GM18502 (cell line): Measurements from ENCODE around the gene GAREM2.
A peak's percentile ranks its signal among the peaks of the same experiment; 100 is the strongest.

Experiments used
- ATAC-seq: cut with Tn5 transposase; IDR thresholded peaks from one replicate; pipeline ENCODE4 v1.9.1; 2021; ENCODE audit warnings: mild to moderate bottlenecking; ENCODE audit not compliant: unreplicated experiment, poor library complexity

The GAREM2 gene

DNA sequence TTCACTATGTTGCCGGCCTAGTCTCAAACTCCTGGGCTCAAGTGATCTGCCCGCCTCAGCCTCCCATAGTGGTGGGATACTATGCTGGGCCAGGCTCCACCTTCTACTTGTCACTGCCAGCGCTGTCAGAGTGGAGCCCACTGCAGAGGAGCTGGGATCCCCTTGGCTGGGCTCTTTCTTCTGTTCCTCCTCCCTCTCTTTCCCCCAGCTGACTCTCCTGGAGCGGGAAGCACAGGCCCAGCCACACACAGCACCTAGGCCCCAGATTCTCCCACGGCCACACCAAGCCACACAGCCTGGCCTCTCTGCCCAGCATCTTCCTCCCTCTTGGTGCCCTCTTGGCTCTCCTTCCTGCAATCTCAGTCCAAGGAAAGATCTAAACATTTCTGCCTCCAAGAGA is 3.7 kb upstream of the GAREM2 start:
- no peak for ATAC-seq

DNA sequence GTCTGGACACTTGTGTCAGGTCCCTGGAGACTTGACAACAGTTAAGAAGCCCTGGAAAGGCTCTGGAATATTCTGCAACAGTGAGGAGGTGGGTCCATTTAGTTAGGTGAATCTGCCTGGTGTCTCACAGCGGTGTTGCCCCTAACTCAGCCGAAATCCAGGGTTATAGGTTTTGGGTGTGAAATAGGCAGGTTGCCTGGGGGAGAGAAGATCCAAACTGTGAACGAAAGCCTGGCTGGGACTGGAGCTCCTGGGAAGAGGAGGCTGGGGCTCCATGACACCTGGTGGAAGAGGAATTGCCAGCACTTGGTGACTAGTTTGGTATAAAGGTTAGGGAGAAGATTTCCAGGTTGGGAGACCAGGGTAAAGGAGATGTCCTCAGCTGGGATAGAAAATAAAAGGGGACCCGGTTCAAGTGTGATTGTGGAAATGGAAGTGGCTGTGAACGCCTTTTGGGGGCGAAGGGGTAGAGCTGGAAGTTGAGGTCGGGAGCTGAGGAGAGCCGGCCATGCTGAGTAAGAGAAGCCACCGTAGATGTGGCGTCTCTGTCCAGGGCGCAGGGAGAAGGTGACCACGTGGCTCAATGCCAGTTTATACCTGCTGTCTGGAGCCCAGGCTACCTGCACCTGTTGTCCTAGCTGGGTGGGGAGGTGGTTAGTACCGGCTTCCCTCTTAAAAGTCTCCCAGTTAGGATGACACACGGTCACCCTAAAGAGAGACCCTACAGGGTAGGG is 3.0 kb upstream of the GAREM2 start:
- no peak for ATAC-seq

DNA sequence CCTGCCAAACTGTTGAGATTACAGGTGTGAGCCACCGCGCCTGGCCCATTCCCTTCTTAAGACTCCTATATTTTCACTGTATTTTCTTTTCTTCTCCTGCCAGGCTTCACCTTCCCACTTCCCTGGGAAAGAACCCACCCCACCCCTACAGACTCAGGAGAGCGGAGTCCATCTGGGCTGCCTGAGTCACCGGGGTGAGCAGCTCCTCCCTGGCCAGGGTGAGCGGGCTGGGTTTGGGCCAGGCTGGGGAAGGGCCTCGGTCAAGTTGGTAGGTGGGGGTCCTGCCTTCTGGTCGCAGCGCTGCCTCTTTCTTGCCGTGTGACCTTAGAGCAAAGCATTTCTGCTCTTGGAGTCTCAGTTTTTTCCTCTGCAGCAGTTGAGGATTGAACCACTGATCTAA is 2.1 kb upstream of the GAREM2 start:
- no peak for ATAC-seq

DNA sequence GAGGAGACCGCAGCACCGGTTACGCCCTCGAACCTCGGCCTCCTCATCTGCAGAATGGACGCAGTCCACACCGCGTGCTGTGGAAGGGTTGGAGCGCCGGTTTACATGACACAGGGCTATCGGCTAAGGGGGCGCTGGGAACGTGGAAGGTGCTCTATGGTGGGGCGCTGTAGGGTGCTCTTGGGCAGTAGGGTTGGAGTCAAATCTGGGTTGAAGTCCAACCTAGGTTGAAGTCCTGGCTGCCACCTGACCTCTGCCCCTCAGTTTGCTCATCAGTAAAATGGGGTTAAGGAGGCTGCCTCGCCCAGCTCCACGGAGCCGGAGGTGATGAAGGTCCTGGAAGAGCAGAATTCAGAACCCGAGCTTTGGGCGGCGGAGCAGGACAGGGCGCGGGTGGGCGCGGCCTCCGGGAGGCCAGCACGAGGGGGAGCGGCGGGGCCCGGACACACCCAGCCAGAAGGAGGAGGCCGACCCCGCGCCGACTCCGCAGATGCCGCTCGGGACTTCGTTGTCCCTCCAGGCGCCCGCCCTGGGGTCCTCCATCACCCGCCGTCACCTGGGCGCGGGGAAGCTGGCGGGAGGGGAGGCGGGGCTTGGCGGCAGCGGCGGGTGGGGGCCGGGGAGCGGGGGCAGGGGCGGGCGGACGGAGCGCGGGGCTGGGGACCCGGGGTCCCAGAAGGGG is 558 bp upstream of the GAREM2 start:
- ATAC-seq: no peak

DNA sequence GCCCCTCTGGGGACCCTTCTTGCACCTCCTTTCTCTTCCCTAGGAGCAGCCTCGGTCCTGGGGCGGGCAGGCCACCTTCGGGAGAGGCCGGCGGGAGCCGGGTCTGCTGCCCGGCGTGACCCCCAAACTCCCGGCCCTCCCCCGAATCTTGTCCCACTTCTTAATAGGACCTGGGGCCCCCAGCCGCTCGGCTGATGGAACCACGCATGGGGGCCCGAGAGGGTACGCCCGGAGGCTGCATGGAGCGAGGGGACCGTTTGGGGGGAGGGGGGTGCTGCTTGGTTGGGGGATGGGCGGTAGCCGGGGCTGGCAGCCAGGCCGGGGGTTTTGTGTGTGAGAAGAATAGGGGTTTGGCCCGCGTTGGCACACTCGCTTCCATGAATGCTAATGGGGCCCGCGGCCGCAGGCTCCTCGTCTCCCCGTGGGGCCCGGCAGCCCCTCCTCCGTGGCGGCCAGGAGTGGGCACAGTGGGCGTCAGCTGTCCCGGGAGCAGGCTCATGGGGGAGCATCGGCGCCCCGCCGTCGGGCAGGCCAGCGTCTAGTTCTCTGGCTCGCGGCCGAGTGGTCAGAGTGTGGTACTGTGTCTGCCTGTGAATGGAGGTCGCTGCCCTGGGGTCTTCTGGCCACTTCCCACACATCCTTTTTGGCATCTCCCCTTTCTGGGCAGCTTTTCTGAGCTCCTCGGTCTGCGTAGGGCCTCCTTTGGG is 1.0 kb downstream of the GAREM2 start:
- ATAC-seq: no peak

DNA sequence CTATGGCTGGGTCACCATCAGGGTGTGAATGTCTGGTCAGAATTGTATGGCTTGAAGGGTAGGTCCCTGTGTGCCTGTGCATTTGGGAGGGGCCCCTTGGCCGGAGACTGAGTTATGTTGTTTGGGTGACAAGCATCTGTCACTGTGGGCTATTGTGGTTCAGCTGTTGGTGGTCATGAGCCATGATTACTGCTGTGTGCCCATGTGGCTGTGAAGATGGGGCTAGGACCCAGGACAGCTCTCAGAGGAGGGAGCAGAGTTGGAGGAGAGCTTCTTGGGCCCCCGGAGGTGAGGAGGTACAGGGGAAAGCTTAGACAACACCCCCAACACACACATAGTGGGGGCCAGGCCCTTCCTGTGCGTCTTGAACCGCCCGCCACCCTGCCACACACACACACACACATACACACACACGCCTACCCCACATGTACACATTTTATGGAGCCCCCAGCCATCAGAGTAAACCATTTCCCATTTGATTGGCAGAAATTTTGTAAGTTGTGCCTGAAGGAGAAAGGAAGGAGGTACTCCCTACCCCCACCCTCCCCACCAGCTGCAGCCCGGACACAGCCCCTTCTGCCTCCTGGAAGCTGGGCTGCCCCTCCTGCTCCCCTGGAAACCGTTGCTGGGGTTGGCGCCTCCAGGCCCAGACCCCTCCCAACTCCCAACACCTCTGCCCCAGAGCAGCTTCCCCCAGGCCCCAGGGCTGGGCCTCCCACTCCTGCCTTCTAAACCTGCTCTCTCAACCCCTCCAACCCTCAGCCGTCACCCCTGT is 2.0 kb downstream of the GAREM2 start:
- ATAC-seq: no peak

DNA sequence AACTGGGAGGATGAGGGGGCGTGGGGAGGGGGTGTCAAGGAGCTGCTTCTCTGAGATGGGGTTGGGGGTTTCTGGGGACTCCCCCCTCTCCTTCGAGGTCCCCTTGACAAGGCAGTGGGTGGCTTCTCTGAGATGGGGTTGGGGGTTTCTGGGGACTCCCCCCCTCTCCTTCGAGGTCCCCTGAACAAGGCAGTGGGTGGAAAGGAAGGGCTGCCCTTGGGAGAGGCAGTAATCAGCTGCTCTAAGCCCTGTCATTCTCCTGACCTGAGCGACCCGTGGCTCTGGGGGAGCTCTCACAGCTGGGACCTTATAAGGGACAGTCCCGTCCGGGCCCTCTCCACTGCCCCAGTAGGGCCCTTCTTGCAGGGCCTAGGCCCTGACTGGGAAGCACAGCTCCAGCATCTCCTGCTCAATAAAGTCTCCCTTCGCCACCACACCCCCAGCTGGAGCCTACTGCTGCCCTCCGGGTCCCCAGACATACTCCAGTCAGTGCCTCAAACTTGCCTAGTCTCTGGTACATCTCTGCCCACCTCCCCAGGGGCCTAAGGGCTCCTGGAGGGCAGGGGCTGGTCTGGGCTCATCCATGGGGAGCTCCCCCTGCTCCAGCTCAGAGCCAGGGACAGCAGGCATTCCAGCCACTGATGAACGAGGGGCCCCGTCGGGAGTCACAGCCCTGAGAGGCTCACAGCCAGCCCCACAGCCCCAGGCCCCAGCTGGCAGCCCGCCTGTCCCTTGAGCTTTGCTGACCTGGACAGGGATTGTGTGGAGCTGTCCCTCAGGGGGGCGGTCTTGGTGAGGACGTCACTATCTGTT is 2.8 kb downstream of the GAREM2 start:
- ATAC-seq: no peak

DNA sequence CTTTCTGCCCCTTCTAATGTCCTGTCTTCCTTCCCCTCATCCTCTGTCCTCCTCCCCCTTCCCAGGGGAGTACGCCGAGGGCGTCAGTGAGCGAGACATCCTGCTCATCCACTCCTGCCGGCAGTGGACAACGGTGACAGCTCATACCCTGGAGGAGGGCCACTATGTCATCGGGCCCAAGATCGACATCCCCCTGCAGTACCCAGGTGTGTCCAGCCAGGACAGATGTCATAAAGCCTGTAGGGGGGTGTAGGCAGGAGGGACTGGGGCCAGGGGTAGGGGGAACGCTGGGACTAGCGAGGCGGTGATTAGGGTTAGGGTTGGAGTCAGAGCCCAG is 3.4 kb downstream of the GAREM2 start:
- no peak for ATAC-seq

DNA sequence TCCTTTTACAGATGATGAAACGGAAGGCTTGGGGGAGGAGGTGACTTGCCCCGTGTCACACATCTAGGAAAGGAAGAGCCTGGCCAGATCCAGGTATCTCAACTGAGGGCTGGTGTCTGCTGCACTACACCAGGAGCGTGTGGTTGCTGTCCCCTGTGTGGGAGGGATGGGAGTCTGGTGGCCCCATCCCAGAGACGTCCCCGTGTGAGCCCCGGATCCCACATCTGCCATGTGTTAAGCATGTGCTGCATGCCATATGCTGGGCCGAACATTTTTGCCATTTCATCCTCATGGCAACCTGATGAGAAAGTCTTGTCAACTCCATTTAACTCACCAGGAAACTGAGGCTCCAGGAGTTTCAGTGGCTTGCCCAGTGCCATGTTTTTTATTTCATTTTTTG is 4.2 kb downstream of the GAREM2 start:
- ATAC-seq: no peak

DNA sequence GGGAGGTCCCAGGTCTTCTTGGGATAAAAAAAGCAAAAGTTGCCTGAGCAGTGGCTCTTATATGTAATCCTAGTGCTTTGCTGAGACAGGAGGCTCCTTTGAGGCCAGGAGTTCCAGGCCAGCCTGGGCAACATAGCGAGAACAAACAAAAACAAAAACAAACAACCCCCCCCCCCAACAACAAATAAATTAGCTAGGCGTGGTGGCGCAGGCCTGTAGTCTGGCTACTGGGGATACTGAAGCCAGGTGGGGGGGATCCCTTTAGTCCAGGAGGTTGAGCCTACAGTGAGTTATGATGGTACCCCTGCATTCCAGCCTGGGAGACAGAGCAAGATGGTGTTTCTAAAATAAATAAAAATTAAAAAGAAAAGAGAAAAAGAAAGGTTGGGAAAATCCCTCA is 5.4 kb downstream of the GAREM2 start:
- ATAC-seq: no peak

DNA sequence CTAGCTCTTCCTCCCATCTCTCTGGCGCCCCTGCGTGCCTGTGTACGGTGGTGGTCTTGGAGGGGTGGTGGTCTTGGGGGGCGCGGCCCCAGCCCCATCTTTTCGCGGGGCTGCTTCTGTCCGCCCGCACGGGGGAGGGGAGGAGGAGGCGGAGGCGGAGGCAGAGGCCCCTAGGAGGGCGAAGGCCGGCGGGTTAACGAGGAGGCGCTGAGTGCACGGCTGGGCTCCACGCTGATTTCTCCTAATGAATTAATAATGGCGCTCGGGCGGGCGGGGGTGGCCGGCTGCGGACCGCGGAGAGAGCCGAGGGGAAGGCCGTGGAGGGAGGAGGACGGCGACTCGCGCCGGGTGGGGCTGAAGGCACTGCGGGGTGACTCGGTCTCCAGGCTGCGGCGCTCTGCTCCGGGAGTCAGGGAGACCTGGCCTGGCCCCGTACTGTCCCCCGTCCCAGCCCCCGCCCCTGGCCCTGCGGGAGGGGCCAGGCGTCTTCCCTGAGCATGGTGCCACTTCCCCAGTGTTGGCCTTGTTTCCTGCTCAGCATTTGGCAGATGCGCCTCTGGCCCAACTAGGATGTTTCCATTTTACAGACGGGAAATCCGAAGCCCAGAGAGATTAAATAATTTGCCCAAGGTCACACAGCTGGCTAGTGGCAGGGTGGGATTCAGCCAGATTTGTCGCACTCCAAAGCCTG is 6.0 kb downstream of the GAREM2 start:
- no peak for ATAC-seq

DNA sequence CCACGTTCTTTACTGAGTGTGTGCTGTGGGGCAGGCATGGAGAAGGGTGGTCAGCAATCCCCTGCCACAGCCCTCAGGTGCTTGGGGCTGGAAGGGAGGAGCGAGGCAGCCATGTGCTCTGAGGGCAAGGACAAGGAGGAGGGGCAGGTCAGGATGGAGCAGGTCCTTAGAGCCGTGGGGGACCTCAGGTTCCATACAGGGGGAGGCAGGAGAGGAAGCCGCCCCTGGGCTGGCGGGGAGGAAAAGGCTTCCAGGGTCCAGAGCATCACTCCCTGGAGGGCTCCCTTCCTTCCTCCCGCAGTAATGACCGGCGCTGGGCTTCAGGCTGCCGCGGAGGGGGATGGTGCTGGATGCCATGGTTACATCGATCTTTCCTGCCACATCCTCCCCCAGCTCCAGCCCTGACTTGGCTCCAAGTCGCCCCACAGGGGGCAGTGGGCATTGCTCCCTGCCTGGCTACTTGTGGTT is 6.6 kb downstream of the GAREM2 start:
- no peak for ATAC-seq

DNA sequence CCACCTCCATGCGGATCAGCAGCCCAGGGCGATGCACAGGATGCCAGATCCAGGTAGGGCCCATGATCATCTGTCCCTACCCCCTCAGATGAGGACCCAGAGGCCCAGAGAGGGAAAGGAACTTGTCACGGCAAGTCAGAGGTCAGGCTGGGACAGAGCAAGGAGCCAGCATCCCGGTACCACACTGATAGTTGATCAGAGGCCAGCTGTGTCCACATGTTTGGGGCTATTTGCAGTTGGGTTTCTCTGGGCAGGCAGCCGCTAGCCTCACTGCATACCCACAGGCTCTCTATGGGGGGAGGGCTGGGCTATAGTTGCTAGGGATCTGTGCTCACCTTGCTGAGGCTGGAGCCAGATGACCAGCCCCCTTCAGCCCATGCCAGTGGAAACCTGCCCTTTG is 9.6 kb downstream of the GAREM2 start:
- ATAC-seq: no peak

DNA sequence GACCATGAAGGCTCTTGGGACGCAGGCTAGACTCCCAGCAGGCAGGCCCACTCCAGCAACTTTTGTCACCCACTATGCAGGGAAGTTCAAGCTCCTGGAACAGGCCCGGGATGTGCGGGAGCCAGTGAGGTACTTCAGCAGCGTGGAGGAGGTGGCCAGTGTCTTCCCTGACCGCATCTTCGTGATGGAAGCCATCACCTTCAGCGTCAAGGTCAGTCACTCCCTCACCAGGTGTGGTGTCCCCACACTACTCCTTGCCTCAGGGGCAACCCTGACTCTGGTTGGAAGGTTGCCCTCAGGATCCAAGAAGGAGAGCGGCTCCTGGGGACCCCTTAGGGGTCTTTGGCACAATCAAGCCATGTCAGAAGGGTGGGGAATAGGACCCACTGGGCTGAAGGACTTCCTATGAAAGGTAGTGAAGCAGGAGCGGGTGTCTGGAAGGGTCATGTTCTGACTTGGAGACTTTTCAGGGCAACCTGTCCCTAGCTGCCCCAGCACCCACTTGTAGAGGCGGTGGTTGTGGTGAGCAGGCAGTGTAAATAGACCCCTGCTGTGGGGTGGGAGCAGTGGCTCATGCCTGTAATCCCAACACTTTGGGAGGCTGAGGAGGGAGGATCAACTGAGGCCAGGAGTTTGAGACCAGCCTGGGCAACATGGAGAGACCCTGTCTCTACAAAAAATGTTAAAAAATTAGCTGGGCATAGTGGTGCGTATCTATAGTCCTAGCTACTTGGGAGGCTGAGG is 10.2 kb downstream of the GAREM2 start:
- no peak for ATAC-seq

DNA sequence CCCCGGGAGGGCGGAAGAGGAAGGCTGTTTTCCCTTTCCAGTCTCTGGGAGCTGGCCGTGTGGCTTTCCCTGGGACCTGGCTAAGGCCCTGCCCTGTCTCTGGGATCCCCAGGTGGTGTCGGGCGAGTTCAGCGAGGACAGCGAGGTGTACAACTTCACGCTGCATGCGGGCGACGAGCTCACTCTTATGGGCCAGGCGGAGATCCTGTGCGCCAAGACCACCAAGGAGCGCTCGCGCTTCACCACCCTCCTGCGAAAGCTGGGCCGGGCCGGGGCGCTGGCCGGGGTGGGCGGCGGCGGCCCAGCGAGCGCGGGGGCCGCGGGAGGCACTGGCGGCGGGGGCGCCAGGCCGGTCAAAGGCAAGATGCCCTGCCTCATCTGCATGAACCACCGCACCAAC is 11.2 kb downstream of the GAREM2 start:
- no peak for ATAC-seq

DNA sequence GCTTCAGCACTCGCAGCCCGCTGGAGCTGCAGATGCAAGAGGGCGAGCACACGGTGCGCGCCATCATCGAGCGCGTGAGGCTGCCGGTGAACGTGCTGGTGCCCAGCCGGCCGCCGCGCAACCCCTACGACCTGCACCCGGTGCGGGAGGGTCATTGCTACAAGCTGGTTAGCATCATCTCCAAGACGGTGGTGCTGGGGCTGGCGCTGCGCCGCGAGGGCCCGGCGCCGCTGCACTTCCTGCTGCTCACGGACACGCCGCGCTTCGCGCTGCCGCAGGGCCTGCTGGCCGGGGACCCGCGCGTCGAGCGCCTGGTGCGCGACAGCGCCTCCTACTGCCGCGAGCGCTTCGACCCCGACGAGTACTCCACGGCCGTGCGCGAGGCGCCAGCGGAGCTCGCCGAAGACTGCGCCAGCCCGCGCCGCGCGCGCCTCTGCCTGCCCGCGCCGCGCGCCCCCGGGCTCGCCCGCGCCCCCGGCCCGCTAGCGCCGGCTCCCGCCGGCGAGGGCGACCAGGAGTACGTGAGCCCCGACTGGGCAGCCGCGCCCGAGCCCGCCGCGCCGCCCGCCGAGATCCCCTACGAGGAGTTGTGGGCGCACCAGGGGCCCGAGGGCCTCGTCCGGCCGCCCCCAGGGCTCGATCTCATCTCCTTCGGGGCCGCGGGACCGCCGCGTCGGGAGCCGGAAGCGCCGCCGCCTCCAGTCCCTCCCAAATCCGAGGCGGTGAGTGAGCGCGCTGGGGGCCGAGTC is 11.8 kb downstream of the GAREM2 start:
- ATAC-seq: peak; percentile 86

DNA sequence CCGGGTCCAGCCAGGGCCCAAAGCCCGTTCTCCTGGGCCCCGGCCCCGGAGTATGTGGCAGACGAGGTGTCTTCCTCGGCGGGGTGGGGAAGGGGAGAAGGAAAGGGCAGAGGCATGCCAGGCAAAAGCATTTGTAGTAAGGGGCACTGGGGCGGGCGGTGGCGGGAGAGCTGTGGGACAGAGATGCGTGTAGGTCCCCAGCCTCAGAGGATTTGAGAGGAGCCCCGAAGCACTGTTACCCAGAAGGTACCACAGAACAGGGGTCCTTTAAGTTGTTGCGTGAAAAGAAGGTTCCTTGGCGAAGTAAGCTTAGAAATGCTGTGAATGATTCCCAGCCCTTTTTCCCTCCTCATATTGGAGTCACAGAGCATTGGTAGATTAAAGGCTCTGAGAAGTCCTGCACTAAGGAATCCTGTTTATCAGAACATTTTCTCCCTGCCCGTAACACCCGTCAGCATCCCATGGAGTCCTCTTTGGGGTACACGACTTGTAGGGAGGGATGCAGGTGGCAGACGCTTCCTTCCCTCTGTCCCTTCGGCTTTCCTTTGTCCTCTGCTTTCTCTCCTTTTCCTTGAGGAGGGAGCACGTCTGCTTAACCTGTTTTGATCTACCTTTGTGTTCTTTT is 12.5 kb downstream of the GAREM2 start:
- no peak for ATAC-seq
